ENCODE measurements around the gene BCL2.

Gene BCL2

DNA sequence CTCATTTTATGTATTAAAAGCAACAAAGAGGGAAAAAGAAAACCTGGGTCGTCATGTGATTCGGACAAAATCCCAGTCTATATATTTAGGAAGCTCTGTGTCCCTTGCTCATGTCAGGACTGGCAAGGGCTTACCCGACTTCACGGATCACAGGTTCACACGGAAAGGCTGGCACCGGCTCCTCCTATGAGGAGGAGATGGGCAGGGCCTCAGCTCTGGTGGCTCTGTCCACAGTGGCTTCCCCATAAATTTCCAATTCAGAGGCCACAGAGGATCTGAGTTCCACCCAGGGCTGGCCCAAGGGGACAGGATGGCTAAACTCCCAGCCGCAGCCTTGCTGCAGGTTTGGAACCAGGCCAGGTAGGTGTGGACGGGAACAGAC, 186.8 kb downstream of the BCL2 start:
- no peak overlapping the region for H3K4me3 ChIP-seq (ENCODE audit: control insufficient read depth in 1 of 7, extremely low read depth in 1 of 7, insufficient read depth in 4 of 7, low read depth in 2 of 7, low read length in 6 of 7)
- 96% methylated on average over 7 of the region's 8 CpGs for WGBS (ENCODE audit: insufficient coverage)
- peaks cover 3 to 30% (median 18%) of the 10 kb centered on the region in 4 experiments for H3K4me1 ChIP-seq (ENCODE audit: control extremely low read depth in 1 of 4, control insufficient read depth in 4 of 4, insufficient read depth in 4 of 4, low read length in 3 of 4)
- CTCF ChIA-PET: interaction anchor here (0.7 to 8.5 kb wide), 16 partner anchors 10 to 193 kb away, joined by 3 to 122 read pairs (median 5); partner anchors contain the start of gene BCL2
- H3K27ac ChIP-seq (ENCODE audit: insufficient read depth in 1 of 2, low read depth in 1 of 2, low read length in 2 of 2, poor library complexity in 1 of 2, severe bottlenecking in 2 of 2): no peak overlapping the region
- H3K27me3 ChIP-seq (replicated peaks in 2 of 5; ENCODE audit: control insufficient read depth in 4 of 5, insufficient read depth in 5 of 5, low read length in 4 of 5): no peaks in the 10 kb centered on the region
- H3K36me3 ChIP-seq (ENCODE audit: control insufficient read depth in 4 of 4, insufficient read depth in 4 of 4, low read length in 3 of 4): peaks cover 0 to 5% (median 0%) of the 10 kb centered on the region in 4 experiments
- POLR2A ChIA-PET: no interaction called here
- peaks cover 0 to 4% (median 0%) of the 10 kb centered on the region in 5 experiments for H3K9me3 ChIP-seq (ENCODE audit: control extremely low read depth in 1 of 5, control insufficient read depth in 4 of 5, insufficient read depth in 2 of 5, low read depth in 1 of 5, low read length in 4 of 5)
- no peak for DNase-seq

- Histone ChIP-seq H3K9me3 (ENCODE audit: control extremely low read depth in 1 of 5, control insufficient read depth in 4 of 5, insufficient read depth in 2 of 5, low read depth in 1 of 5, low read length in 4 of 5) (peaks cover 0 to 4% (median 0%) of the 10 kb centered on the region in 5 experiments), H3K4me1 (ENCODE audit: control extremely low read depth in 1 of 4, control insufficient read depth in 4 of 4, insufficient read depth in 4 of 4, low read length in 3 of 4) (peaks cover 2 to 24% (median 13%) of the 10 kb centered on the region in 4 experiments), H3K27me3 (replicated peaks in 2 of 5; ENCODE audit: control insufficient read depth in 4 of 5, insufficient read depth in 5 of 5, low read length in 4 of 5) (no peaks in the 10 kb centered on the region), H3K4me3 (ENCODE audit: control insufficient read depth in 1 of 7, extremely low read depth in 1 of 7, insufficient read depth in 4 of 7, low read depth in 2 of 7, low read length in 6 of 7) (no peak overlapping the region), H3K36me3 (ENCODE audit: control insufficient read depth in 4 of 4, insufficient read depth in 4 of 4, low read length in 3 of 4) (peaks cover 0 to 11% (median 0%) of the 10 kb centered on the region in 4 experiments), H3K27ac (ENCODE audit: insufficient read depth in 1 of 2, low read depth in 1 of 2, low read length in 2 of 2, poor library complexity in 1 of 2, severe bottlenecking in 2 of 2) (no peak overlapping the region)
- ChIA-PET CTCF (interaction anchor here (0.7 to 8.5 kb wide), 20 partner anchors 10 to 193 kb away, joined by 3 to 122 read pairs (median 4); partner anchors contain the start of gene BCL2), POLR2A (no interaction called here)
- 100% methylated on average over 5 of the region's 13 CpGs for WGBS (ENCODE audit: insufficient coverage)
- no peak for DNase-seq
Measured at GRCh38 chr18:63131959-63132818, 187.4 kb downstream of the BCL2 start.

DNA sequence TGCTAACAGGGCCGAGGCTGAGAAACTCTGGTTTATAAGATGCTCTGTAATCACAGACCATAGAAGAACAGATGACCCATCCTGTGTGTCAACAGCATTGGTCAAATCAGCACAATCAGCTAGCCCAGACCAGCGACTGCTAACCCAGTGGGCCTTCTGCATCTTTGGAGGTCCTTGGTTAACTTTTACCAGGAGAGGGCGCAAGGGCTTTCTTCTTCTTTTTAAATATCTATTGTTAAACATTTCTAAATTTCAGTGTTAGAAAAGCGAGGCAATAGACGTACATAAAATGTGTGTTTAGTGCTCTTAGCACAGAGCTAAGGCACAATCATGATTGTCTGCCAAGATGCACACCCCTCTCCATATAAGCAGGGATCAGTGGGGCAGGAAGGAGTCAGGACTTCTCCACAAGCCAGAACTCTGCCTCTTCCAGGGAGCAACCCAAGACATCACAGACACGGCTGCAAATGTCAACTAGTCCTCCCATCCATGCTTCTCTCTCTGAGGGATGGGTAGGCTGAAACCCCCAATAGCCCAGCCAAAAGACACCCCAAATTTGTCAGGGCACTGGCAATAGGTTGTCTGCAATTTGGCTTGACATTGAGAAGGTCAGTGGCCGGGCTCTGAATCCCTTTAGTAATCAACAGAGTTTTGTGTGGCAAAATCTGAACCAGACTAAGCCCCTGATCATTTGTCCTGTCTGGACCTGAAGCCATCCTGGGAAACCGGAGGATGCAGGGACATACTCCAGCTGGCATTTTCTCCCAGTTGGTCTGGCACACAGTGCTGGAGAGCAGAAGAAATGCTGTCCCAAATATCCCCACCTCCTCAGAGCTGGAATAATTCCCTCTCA, 188.2 kb downstream of the BCL2 start:
- WGBS (ENCODE audit: insufficient coverage): 82% methylated on average over 3 of the region's 8 CpGs

GRCh38 chr18:63130176-63130575, 189.4 kb downstream of the BCL2 start:
- WGBS (ENCODE audit: insufficient coverage): 90% methylated on average over 2 of the region's 2 CpGs
- peaks cover 0 to 26% (median 18%) of the 10 kb centered on the region in 4 experiments for H3K4me1 ChIP-seq (ENCODE audit: control extremely low read depth in 1 of 4, control insufficient read depth in 4 of 4, insufficient read depth in 4 of 4, low read length in 3 of 4)

More for the DNA sequence above, 188.2 kb downstream of the BCL2 start:
- no peaks in the 10 kb centered on the region for H3K9me3 ChIP-seq (ENCODE audit: control extremely low read depth in 1 of 5, control insufficient read depth in 4 of 5, insufficient read depth in 2 of 5, low read depth in 1 of 5, low read length in 4 of 5)
- peak; percentile 63 to 76 (median 70) for DNase-seq
- H3K4me1 ChIP-seq (ENCODE audit: control extremely low read depth in 1 of 4, control insufficient read depth in 4 of 4, insufficient read depth in 4 of 4, low read length in 3 of 4): peaks cover 0 to 24% (median 13%) of the 10 kb centered on the region in 4 experiments
- no peaks in the 10 kb centered on the region for H3K27me3 ChIP-seq (replicated peaks in 2 of 5; ENCODE audit: control insufficient read depth in 4 of 5, insufficient read depth in 5 of 5, low read length in 4 of 5)
- ChIA-PET CTCF (interaction anchor here (0.7 to 8.5 kb wide), 20 partner anchors 9 to 194 kb away, joined by 3 to 122 read pairs (median 4); partner anchors contain the start of gene BCL2), POLR2A (no interaction called here)
- no peak overlapping the region for H3K27ac ChIP-seq (ENCODE audit: insufficient read depth in 1 of 2, low read depth in 1 of 2, low read length in 2 of 2, poor library complexity in 1 of 2, severe bottlenecking in 2 of 2)
- peaks cover 0 to 12% (median 0%) of the 10 kb centered on the region in 4 experiments for H3K36me3 ChIP-seq (ENCODE audit: control insufficient read depth in 4 of 4, insufficient read depth in 4 of 4, low read length in 3 of 4)
- H3K4me3 ChIP-seq (ENCODE audit: control insufficient read depth in 1 of 7, extremely low read depth in 1 of 7, insufficient read depth in 4 of 7, low read depth in 2 of 7, low read length in 6 of 7): no peak overlapping the region

DNA sequence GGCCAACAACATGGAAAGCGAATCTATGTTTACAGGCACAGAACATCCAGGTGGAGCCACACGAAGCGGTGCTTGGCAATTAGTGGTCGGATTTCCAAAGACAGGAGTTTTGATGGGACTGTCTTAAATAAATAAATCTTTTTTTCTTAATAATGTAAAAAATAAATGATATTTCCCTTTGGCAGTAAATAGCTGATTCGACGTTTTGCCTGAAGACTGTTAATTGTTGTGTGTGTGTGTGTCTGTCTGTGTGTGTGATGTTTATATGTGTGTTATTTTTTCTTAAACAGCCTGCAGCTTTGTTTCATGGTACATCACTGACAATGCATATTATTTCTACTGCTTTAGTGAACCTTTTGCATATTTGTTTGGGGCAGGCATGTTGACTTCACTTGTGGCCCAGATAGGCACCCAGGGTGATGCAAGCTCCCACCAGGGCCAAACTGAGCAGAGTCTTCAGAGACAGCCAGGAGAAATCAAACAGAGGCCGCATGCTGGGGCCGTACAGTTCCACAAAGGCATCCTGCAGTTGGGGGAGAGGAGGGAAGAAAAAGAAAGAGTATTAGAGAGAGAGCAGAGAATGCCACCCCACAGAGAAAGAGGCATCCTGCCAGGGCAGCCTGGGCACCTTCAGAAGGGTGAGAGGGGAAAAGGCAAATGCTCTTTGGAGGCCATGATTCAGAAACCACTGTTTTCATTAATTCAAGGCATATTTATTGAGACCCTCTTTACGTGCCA, 191.2 kb downstream of the BCL2 start:
- Histone ChIP-seq H3K27ac (ENCODE audit: insufficient read depth in 1 of 2, low read depth in 1 of 2, low read length in 2 of 2, poor library complexity in 1 of 2, severe bottlenecking in 2 of 2) (no peak overlapping the region), H3K27me3 (replicated peaks in 2 of 5; ENCODE audit: control insufficient read depth in 4 of 5, insufficient read depth in 5 of 5, low read length in 4 of 5) (no peaks in the 10 kb centered on the region), H3K36me3 (ENCODE audit: control insufficient read depth in 4 of 4, insufficient read depth in 4 of 4, low read length in 3 of 4) (peaks cover 0 to 15% (median 1%) of the 10 kb centered on the region in 4 experiments), H3K4me3 (ENCODE audit: control insufficient read depth in 1 of 7, extremely low read depth in 1 of 7, insufficient read depth in 4 of 7, low read depth in 2 of 7, low read length in 6 of 7) (no peak overlapping the region), H3K9me3 (ENCODE audit: control extremely low read depth in 1 of 5, control insufficient read depth in 4 of 5, insufficient read depth in 2 of 5, low read depth in 1 of 5, low read length in 4 of 5) (no peaks in the 10 kb centered on the region), H3K4me1 (ENCODE audit: control extremely low read depth in 1 of 4, control insufficient read depth in 4 of 4, insufficient read depth in 4 of 4, low read length in 3 of 4) (peaks cover 0 to 31% (median 18%) of the 10 kb centered on the region in 4 experiments)
- CTCF ChIA-PET: interaction anchor here (1.1 to 8.5 kb wide), 9 partner anchors 10 to 849 kb away, joined by 3 to 122 read pairs (median 7); no protein-coding TSS in a partner anchor
- no peak for DNase-seq
- 92% methylated on average over 5 of the region's 9 CpGs for WGBS (ENCODE audit: insufficient coverage)
- POLR2A ChIA-PET: no interaction called here

More at GRCh38 chr18:63130176-63130575, 189.4 kb downstream of the BCL2 start:
- H3K4me3 ChIP-seq (ENCODE audit: control insufficient read depth in 1 of 7, extremely low read depth in 1 of 7, insufficient read depth in 4 of 7, low read depth in 2 of 7, low read length in 6 of 7): no peak overlapping the region
- H3K27me3 ChIP-seq (replicated peaks in 2 of 5; ENCODE audit: control insufficient read depth in 4 of 5, insufficient read depth in 5 of 5, low read length in 4 of 5): no peaks in the 10 kb centered on the region
- POLR2A ChIA-PET: no interaction called here
- no peaks in the 10 kb centered on the region for H3K9me3 ChIP-seq (ENCODE audit: control extremely low read depth in 1 of 5, control insufficient read depth in 4 of 5, insufficient read depth in 2 of 5, low read depth in 1 of 5, low read length in 4 of 5)
- CTCF ChIA-PET: interaction anchor here (0.9 to 8.5 kb wide), 10 partner anchors 8 to 195 kb away, joined by 3 to 122 read pairs (median 10); no protein-coding TSS in a partner anchor
- DNase-seq: no peak
- H3K27ac ChIP-seq (ENCODE audit: insufficient read depth in 1 of 2, low read depth in 1 of 2, low read length in 2 of 2, poor library complexity in 1 of 2, severe bottlenecking in 2 of 2): no peak overlapping the region
- H3K36me3 ChIP-seq (ENCODE audit: control insufficient read depth in 4 of 4, insufficient read depth in 4 of 4, low read length in 3 of 4): peaks cover 0 to 15% (median 1%) of the 10 kb centered on the region in 4 experiments

Data from common myeloid progenitor, CD34-positive (primary cell).